HG03439 (cell line): Measurements from ENCODE around the gene KIF6.
A peak's percentile ranks its signal among the peaks of the same experiment; 100 is the strongest.

Source experiments
- ATAC-seq: cut with Tn5 transposase; IDR thresholded peaks from one replicate; pipeline ENCODE4 v1.9.1; 2021; ENCODE audit warnings: mild to moderate bottlenecking, moderate library complexity; ENCODE audit not compliant: unreplicated experiment

KIF6 gene

GRCh38 chr6:39426073-39426456 is 299.1 kb downstream of the KIF6 start:
- no peak for ATAC-seq

GRCh38 chr6:39425346-39426072 is 299.7 kb downstream of the KIF6 start:
- ATAC-seq = no peak

- ATAC-seq = no peak
These were observed 300.4 kb downstream of the KIF6 start for GRCh38 chr6:39424831-39425230.

GRCh38 chr6:39422238-39422637 is 303.0 kb downstream of the KIF6 start:
- ATAC-seq = no peak

GRCh38 chr6:39421383-39422225 is 303.6 kb downstream of the KIF6 start:
- ATAC-seq = no peak

GRCh38 chr6:39420300-39421265 is 304.6 kb downstream of the KIF6 start:
- no peak for ATAC-seq

DNA sequence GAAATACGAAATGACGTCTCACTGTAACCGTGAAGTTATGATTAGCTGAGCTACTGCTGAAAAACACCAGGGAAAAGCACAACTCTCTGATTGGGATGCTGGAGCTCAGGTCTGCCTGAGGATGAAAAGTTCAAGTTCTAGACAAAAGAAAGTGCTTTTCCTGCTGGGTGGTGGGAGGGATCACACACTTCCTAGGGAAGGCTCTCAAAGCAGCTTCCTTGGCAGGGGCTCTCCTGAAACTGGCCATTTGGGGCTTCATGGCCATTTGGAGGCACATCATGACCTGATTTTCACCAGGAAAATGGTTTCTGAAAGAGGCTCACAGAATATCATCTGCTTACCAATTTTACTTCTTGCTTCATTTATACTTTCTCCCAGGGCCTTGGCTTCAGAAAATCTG is 305.6 kb downstream of the KIF6 start:
- no peak for ATAC-seq

DNA sequence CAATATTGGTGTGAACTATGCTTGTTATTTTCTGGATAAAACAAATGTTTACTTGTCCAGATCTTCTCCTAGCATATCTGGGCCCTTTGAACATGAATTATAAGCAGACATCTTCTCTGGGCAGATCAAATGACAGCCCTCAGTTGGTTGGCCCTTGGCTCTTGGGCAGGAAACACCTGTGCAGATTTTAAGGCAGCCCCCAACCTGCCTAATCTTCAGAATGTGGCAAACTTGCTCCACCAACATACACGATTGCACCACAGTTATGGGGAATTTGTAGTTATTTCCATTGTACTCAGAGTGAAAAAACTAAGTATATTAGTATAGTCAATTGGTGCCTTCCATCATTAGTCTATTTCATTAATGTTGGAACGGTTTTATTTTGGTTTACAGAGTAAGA is 307.8 kb downstream of the KIF6 start:
- ATAC-seq = no peak

- no peak for ATAC-seq
These were observed 308.5 kb downstream of the KIF6 start for GRCh38 chr6:39416728-39417127.

DNA sequence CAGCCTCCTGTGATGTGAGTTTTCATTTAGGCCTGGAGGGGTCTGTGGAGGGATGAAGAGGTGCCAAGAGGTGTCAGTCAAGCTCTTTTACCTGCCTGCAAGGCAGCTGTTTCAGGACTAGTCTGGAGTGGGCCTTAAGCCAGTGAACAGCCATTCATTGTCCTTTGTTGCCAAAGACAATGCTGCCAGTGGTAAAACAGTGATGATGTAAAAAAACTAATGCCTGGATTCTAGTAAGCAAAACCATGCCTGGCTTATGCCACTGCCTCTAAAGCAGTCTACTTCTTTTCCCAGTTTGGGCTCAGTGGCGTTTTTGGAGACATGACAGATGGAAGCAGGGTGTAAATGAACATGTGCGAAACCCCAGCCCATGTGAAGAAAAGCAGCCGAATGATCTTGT is 309.2 kb downstream of the KIF6 start:
- no peak for ATAC-seq

DNA sequence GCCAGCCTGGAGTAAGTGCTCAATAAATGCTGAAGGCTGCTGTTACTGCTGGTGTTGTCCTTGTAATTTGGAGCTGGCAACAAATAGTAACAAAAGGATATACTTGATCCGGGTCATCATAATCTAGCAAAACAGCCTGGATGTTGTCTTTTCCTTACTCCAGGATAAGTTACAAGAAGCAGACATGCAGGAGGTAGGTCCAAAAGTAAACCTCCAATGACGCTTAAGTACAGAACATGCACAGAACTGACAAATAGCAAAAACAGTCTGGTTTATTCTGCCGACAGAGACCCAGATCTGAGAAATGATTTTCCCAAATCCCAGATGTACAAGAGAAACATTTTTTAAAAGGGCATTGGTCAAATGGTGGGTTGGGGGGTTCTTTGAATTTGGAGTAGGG is 309.7 kb downstream of the KIF6 start:
- no peak for ATAC-seq

- no peak for ATAC-seq
These were observed 313.7 kb downstream of the KIF6 start for GRCh38 chr6:39411465-39411864.

- no peak for ATAC-seq
These were observed 314.2 kb downstream of the KIF6 start for GRCh38 chr6:39411001-39411400.

- ATAC-seq = no peak
These were observed 315.3 kb downstream of the KIF6 start for GRCh38 chr6:39409889-39410288.

- ATAC-seq = peak; percentile 81
These were observed 317.7 kb downstream of the KIF6 start for GRCh38 chr6:39407446-39407993.

- ATAC-seq = no peak
These were observed 320.9 kb downstream of the KIF6 start for GRCh38 chr6:39404312-39404711.

GRCh38 chr6:39403304-39403703 is 321.9 kb downstream of the KIF6 start:
- no peak for ATAC-seq

- ATAC-seq = no peak
These were observed 322.9 kb downstream of the KIF6 start for GRCh38 chr6:39402239-39402751.

DNA sequence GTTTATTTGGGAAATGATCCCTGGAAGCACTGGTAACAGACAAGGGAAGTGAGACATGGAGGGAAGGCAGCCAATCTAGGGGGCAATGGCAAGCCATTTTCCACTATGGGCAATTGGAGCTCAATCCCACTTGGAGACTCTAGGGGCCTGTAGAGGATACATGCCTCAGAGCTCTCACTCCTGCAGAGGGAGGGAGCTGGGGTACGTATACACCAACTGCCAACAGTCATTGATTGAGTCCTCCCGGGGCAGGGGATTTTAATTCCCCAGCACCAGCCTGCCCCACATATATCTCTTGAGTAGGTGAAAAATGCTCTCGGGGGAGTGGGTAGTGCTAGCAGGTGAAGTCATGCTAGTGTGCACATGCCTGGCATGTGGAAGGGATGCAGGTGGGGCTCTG is 323.8 kb downstream of the KIF6 start:
- ATAC-seq = no peak

- ATAC-seq = no peak
These were observed 325.2 kb downstream of the KIF6 start for GRCh38 chr6:39400026-39400425.

- no peak for ATAC-seq
These were observed 328.4 kb downstream of the KIF6 start for GRCh38 chr6:39396854-39397253.
